NCI-H2029 (cell line): Measurements from ENCODE around the gene FBXL5.

Source experiments
- DNase-seq: peaks from one replicate; lab custom pipeline; 2025; lab: John Stamatoyannopoulos, UW

Gene FBXL5, protein sequence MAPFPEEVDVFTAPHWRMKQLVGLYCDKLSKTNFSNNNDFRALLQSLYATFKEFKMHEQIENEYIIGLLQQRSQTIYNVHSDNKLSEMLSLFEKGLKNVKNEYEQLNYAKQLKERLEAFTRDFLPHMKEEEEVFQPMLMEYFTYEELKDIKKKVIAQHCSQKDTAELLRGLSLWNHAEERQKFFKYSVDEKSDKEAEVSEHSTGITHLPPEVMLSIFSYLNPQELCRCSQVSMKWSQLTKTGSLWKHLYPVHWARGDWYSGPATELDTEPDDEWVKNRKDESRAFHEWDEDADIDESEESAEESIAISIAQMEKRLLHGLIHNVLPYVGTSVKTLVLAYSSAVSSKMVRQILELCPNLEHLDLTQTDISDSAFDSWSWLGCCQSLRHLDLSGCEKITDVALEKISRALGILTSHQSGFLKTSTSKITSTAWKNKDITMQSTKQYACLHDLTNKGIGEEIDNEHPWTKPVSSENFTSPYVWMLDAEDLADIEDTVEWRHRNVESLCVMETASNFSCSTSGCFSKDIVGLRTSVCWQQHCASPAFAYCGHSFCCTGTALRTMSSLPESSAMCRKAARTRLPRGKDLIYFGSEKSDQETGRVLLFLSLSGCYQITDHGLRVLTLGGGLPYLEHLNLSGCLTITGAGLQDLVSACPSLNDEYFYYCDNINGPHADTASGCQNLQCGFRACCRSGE

DNA sequence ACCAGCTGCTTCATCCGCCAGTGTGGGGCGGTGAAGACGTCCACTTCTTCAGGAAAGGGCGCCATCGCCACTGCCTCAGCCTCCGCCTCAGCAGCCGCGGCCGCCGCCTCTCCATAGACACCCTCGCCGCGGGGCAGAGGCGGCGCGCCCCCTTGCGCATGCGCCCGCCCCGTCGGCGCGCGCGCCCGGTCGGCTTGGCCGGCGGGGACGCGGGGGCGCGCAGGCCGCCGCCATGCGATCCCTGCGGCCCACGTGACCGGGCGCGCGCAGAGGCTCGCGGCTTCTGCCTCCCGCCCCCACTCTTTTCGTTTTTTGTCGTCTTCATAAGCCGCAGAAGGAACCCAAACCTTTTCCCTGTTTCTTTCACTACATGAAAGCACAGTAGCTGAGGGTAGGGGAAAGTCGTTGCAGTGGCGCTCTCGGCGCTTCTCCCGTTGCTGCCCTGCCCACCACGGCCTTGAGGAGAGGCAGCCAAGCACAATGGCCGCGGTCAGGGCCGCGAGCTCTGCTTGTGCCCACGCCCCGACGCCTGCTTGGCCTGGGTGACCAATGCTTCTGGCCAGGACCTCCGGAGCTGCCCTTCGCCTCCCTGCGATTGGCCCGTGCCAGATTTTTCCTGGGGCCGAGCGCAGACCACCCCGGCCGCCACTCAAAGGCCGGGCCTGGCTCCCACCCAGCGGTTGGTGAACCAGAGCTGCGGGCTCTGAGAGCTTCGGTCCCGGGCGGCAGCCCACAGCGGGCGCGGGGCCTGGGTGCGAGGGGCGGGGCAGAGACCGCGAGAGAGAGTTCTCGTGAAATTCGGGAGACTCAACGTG lies at the start of gene FBXL5:
TSS of gene FBXL5 (minus strand) at position 135 of the 815 bp plus-strand sequence. CDS start at position 65, 70 bp downstream.
- peak; percentile 71 for DNase-seq

- no peak for DNase-seq
Measured at GRCh38 chr4:15704129-15704528, 49.0 kb upstream of the FBXL5 start.

- no peak for DNase-seq
Measured at GRCh38 chr4:15703439-15703838, 48.3 kb upstream of the FBXL5 start.

DNA sequence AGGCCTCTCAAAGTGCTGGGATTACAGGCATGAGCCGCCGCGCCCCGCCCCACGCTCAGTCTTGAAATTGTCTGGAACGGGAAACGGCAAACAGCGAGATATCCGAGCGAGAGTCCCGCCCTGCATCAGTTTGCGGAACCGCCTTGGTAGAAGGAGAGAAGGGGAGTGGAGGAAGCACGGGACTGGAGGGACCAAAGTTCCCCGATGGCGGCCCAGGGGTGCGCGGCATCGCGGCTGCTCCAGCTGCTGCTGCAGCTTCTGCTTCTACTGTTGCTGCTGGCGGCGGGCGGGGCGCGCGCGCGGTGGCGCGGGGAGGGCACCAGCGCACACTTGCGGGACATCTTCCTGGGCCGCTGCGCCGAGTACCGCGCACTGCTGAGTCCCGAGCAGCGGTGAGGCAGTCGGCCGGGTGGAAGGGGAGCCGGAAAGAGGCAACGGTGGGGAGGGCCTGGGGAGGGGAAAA lies 47.8 kb upstream of the FBXL5 start, which contains the start of gene BST1:
TSS of gene BST1 (plus strand) at position 125 of the 463 bp plus-strand sequence. CDS start at position 205, 80 bp downstream.
- no peak for DNase-seq

DNA sequence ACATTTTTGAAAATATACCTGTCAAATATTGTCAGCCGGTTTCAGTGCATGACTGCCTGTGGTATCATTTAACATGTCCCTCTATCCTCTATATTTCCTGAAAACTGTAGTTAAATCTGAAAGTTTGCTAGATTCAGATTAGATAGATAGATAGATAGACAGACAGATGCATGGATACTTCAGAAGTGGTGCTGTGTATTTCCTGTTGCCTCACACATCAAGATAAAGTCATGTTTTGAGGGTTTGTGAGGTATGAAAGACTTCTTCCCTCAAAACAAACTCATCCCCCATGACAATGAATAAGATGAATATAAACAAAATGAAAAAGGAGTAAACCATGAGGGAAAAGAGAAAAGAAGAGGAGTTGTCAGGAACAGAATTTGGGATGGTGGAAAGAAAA lies 41.7 kb upstream of the FBXL5 start:
- no peak for DNase-seq

GRCh38 chr4:15695729-15696128 lies 40.6 kb upstream of the FBXL5 start:
- DNase-seq = no peak

DNA sequence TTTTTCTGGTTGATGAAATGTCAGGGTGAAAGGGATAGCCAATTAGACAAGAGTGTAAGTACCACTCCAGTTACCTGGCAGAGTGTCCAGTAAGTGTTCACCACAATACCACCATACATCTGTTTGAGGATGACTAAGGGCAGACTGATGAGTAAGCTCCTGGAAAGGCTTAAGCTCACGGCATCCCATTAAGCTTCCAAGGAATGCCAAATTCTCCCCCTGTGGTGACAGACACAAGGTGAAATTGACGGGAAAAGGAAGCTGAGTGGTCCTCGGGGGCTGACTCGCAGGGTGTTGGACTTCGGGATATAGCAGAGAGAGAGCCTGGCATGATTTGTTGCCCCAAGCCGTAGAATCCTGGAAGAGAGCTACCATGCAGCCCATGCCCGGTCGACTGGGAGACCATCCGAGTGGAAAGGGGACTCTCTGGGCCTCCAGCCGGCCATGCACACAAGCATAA lies 40.1 kb upstream of the FBXL5 start:
- DNase-seq = peak; percentile 79

GRCh38 chr4:15694431-15694830 lies 39.3 kb upstream of the FBXL5 start:
- DNase-seq = no peak

DNA sequence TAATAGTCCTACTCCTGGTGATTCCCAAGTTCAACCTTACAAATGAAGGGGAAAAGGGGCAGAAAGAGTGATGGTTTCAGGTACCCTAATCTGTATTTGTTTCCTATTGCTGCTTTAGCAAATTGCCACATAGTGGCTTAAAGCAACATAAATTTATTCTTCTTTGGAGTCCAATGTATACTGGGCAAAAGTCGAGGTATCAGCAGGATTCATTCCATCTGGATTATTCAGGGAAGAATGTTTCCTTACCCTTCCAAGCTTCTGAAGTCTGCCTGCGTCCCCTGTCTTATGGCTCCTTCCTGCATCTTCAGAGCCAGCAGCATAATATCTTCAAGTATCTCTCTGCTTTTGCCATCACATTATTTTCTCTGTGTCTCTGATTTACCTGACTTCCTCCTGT lies 37.4 kb upstream of the FBXL5 start:
- no peak for DNase-seq

DNA sequence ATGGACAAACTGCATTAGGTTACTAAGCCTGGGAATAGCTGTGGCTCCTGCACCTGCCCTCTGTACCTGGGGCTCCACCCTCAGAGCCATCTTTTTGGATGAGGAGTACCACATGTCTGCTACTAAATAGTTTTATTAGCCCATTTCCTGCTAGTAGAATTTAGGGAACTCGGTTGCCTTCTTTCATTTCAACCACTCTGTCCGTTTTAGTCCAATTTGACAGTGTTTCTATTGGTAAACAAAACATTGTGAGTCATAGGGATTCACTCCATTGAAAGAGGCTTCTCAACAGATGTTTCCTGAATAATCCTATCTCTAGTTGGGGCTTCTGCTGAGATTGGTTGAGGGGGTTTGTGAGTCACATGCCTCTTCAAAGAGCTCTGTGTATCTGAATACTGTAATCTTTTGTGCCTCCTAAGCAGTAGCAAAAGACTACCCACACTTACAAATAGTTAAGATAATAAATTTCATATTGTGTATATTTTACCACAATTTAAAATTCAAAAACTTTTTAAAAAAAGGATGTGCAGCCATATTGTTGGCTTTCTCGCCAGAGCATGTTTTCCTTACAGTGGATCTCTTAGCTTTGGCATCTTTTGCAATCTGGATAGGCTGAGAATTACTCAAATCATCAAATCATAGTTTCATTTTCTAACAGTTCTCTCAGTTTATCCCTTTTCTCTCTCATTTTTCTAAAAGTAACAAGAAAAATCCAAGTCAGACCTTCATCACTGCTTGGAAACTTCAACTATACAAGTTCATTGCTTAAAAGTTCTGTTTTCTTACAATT lies 36.4 kb upstream of the FBXL5 start:
- no peak for DNase-seq

GRCh38 chr4:15690020-15690809 lies 35.1 kb upstream of the FBXL5 start:
- DNase-seq = no peak

GRCh38 chr4:15689540-15689939 lies 34.4 kb upstream of the FBXL5 start:
- DNase-seq = no peak

DNA sequence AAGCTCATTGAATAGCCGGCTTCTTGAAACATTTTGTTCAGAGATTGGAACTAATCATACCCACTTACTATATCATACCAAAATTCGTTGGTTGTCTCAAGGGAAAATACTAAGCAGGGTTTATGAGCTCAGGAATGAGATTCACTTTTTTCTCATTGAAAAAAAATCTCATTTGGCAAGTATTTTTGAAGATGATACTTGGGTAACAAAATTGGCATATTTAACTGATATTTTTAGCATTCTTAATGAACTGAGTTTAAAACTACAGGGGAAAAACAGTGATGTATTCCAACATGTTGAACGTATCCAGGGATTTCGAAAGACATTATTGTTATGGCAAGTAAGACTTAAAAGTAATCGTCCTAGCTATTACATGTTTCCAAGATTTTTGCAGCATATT lies 32.9 kb upstream of the FBXL5 start:
- no peak for DNase-seq

DNA sequence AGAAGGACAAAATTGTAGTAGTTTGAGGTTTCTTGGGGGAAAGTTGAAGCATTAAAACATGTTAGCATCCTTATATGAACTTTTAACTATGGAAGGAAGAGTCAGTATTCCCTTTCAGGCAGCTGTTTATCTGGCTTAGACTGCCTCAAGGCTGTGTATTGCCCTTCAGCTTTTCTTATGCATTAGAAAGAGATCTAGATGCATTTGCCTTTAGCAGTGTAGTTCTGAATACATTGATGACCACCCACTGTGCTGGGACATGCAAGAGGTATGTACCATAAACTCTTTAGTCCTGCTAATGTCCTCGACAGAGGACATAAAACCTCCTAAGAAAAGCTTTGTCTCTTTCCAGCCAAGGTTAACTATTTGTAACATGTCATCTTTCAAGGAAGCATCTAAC lies 29.3 kb upstream of the FBXL5 start:
- no peak for DNase-seq

DNA sequence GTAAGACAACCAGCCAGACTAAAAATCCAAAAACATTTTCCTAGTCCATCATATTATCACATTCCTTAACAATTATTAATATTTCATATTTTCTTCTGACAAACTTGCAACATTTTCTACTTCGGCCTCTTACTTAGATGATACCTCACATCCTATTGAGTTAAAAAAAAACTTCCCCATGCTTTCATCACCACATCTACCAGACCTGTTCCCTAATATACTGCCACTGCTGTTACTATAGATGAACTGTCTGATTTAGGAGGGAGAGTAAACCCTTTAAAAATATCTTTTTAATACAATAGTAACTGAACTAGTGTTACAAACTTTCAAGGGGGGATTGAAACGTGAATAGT lies 28.0 kb upstream of the FBXL5 start:
- no peak for DNase-seq

DNA sequence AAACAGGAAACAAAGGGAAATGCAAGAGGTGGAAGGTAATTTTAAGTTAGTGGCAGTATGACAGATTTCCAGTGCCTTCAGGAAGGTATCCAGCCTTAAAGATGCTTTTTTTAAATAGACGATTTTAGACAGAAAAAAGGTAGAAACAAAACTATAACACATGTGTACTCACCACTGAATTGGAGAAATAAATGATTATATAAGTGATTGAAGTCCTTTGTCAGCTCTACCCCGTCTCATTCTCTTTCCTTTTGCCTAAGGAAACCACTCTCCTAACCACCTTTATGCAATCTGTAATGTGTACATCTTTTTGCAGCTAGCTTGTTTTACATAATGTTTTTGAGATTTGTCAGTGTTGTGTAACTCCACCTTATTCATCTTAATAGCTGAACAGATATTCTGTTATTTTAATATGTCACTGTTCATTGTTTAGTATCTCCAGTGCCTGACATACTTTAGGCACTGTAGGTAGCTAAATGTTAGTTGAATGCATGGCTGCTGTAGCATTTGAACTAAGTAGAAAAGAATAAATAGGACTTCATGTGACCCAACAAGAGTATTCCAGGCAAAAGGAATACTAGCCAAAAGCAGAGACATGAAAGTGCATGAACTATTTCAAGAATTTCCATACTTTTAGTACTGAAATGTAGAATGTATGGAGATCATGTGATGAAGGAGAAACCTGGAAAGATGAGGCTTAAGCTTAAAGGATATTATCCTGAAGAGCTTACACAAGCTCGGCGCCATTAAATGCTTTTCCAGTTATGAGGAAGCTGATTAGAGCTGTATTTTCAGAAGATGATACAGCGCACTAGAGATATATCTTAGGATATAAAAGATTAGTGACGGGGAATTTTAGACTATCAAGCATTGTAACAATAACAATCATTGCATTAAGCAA lies 27.3 kb upstream of the FBXL5 start:
- DNase-seq = no peak

GRCh38 chr4:15681372-15682241 lies 26.4 kb upstream of the FBXL5 start, which contains the start of gene FAM200B:
Gene FAM200B, plus strand, starts transcription at chr4:15681827. Its CDS starts 5,151 bp downstream, at chr4:15686978.
- peak; percentile 96 for DNase-seq

DNA sequence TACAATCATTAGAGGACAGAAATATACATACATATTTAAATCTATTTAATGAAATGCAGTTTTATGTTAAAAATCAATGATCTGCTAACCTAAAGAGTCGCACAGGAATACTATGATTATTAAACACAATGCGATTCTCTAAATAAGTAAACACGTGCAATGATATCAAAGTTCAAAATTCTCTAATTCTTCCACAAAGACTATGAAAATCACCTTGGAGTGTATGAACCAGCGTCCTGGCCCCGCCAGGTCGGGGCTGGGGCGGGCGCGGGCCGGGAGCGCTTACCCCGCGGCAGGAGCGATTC lies 25.9 kb upstream of the FBXL5 start:
- DNase-seq = no peak

DNA sequence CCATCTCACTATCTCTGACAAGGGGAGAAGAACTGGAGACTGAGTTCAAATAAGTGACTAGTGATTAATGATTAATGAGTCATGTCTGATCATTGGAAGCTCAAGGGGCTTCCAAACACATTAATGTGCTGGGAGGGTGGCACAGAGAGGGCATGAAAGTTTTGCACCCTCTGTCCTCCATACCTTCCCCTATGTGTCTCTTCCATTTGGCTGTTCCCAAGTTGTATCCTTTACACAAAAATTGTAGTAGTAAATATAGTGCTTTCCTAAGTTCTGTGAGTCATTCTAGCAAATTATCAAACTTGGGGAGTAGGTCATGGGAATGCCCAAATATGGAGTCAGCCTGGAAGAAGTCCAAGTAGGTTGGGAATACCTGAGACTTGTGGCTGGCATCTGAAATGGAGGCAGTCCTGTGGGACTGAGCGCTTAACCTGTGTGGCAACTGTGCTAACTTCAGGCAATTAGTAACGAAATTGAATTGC lies 22.4 kb upstream of the FBXL5 start:
- DNase-seq = no peak
